T-helper 1 cell (primary cell): ENCODE measurements around the gene MAP3K13.

Experiments used
- DNase-seq, 5 donors: peaks; one replicate each; pipeline ENCODE4 v3.0.0-alpha.2; 2012 to 2020

Gene MAP3K13

GRCh38 chr3:185517387-185518130 is 154.6 kb downstream of the MAP3K13 start:
- DNase-seq = no peak

DNA sequence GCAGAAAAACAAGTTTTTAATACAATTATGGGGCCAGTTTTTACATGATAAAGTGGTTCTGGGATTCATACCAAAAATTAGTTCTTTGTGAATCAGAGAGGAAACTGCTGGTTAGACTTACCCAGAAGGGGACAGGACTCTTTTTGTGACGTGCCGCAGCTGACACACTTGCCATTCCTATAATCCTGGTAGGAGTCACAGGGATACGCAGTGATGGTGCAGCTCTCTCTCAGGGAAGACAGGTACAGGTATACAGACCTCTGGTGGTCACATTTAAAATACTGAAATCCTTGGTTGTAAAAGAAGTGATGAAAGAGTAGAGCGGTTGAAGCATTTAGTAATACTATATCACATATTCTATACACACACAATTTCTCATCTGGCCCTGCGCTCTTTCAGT is 156.1 kb downstream of the MAP3K13 start:
- DNase-seq = no peak

- DNase-seq = no peak
Measured at GRCh38 chr3:185521349-185522138, 158.6 kb downstream of the MAP3K13 start.

DNA sequence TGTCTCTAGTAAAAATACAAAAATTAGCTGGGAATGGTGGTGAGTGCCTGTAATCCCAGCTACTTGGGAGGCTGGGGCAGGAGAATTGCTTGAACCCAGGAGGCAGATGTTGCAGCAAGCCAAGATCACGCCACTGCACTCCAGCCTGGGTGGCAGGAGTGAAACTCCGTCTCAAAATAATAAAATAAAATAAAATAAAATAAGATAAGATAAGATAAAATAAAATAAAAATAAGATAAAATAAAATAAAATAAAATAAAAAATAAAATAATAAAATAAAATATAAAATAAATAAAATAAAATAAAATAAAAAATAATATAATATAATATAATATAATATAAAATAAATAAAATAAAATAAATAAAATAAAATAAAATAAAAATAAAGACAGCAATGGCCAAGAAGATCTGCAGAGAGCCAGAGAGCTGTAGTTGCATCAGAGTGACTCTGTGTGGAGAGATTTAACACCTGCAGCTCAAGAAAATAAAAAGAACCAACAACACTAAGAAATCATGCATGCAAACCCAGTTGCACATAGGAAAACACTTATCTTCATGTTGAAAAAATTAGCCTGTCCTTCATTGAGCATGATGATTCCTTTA is 163.5 kb downstream of the MAP3K13 start:
- no peak for DNase-seq

- DNase-seq = no peak
Measured at GRCh38 chr3:185527364-185527763, 164.4 kb downstream of the MAP3K13 start.

GRCh38 chr3:185528532-185528931 is 165.6 kb downstream of the MAP3K13 start:
- DNase-seq = no peak

- DNase-seq = no peak
Measured at GRCh38 chr3:185530856-185531255, 167.9 kb downstream of the MAP3K13 start.

- DNase-seq = no peak
Measured at GRCh38 chr3:185532901-185533300, 170.0 kb downstream of the MAP3K13 start.

- no peak for DNase-seq
Measured at GRCh38 chr3:185534511-185534910, 171.6 kb downstream of the MAP3K13 start.

DNA sequence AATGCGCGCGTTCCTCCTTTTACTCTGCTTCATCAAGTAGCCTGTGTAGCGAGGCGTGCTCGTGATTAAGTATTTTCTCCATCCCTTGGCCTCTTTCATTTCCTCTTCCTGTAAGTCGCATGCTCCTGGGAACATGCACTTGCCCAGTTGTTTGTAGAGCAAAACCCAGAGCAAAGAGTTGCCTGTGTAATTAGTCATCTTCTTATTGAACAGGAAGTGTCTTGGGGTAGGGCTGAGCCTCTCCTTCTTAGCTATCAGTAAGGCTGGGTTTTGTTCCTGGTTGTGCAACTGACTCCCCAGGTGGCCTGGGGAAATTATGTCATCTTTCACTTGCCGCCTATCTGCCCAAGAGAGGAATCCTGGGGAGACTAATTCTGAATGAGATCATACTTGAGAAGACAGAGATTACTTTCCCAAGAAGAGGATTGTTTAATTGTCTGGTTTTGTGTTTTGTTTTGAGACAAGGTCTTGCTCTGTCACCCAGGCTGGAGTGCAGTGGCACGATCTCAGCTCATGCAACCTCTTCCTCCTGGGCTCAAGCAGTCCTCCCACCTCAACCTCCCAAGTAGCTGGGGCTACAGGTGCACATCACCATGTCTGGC is 174.5 kb downstream of the MAP3K13 start:
- DNase-seq = peak in 1 of 5 donors; percentile 88
